ENCODE data around the gene CCDC57.
A peak's percentile ranks its signal among the peaks of the same experiment; 100 is the strongest.
"Not testable (repeated sequence)": the region's sequence is repeated elsewhere in the genome, so short reads cannot be mapped to it uniquely, and the experiment has no call there.

CCDC57 gene

DNA sequence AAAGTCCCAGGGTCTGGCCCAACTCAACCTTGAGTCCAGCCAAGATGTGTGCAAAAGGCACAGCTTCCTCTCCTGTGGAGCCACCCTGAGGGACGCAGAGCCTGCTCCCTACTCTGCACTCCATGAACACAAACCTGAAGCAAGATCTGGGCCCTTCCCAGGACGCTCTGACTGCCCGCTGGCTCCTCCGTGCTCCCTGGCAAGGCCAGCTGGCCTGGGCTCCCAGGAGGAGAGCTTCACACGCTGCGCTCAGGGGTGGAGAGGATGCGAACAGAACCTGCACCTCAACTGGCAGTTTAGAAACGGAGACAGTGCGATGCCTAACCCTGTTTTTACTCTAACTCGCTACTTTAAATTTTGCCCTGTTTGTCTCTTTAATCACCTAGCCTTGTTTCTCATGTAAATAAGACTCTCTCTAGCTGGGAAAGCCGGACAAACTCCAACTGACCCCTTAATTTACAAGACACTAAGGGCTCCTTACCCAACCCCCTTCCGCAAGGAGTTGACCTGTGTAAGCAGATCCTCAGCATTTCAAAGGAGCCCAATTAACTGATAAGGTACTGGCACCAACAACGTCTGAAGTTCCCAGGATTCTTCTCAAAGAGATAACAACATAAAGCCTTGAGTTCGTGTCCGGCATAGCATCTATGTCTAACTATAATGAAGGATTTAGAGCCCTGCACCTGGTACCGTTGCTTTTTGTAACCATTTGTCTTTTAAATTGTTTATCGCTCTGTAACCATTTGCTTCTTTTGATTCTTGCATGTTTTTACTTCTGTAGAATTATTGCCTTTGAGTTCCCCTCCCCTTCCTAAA is 38.4 kb downstream of the CCDC57 start:
- not testable (repeated sequence) for DNase-seq

- no peak for DNase-seq
These were observed 39.1 kb downstream of the CCDC57 start for GRCh38 chr17:82173351-82174041.

- no peak for DNase-seq
These were observed 40.0 kb downstream of the CCDC57 start for GRCh38 chr17:82172486-82173160.

GRCh38 chr17:82171750-82172375 is 40.8 kb downstream of the CCDC57 start:
- DNase-seq, result no peak

DNA sequence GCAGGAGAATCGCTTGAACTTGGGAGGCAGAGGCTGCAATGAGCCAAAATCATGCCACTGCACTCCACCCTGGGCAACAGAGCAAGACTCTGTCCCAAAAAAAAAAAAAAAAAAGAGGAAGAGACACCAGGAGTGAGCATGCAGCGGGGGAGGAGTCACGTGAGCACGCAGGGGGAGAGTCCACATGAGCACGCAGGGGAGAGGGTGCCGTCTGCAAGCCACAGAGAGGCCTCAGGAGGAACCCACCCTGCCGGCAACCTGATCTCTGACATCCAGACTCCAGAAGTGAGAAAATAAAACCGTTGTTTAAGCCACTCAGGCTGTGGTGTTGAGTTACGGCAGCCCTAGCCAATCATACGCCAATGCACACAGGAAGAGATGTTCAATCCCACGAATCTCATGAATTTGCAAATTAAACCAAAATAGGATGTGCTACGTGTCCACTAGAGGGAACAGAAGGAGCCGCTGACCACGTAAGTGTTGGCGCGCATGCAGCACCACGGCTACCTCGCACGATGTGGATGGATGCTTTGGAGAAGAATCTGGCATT is 42.2 kb downstream of the CCDC57 start:
- no peak for DNase-seq

DNA sequence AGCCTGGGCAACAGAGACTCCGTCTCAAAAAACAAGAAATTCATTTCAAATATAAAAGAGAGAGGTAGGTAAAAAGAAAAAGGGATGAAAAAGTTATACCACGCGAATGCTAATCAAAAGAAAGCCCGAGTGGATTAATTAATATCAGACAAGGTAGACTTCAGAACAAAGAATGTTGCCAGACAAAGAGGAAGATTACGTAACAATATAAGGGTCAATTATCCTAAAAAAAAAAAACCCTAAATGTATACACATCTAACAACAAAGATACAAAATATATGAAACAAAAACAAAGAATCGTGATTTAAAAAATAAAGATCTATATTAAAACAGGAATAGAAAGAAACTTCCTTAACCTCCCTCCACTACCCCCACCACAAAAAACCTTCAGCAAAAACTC is 44.1 kb downstream of the CCDC57 start:
- DNase-seq, result no peak

DNA sequence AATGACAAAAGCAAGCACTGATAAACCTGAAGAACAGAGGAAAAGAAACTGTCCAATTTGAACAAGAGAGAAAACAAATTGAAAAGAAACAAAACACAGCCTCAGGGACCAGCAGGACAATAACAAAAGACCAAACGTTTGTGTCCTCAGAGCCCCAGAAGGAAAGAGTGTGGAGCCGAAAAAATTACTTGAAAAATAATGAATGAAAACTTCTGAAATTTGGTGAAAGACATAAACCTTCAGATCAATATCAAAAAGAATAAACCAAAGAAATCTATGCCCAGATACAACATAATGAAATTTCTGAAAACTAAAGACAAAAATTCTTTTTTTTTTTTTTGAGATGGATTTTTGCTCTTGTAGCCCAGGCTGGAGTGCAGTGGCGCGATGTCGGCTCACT is 45.6 kb downstream of the CCDC57 start:
- DNase-seq, result no peak

GRCh38 chr17:82164853-82165252 is 47.8 kb downstream of the CCDC57 start:
- no peak for DNase-seq

- no peak for DNase-seq
These were observed 51.4 kb downstream of the CCDC57 start for GRCh38 chr17:82161216-82161615.

- DNase-seq, result no peak
These were observed 52.6 kb downstream of the CCDC57 start for GRCh38 chr17:82160075-82160474.

DNA sequence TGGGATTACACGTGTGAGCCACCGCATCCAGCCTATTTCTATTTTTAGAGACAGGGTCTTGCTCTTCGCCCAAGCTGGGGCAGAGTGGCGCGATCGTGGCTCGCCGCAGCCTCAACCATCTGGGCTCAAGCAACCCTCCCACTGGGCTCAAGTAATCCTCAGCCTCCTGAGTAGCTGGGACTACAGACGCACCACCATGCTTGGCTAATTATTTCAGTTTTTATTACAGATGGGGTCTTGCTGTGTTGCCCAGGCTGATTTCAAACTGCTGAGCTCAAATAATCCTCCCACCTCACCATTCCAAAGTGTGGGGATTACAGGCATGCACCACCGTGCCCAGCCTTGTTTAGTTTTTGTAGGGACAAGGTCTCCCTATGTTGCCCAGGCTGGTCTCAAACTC is 53.8 kb downstream of the CCDC57 start:
- no peak for DNase-seq

DNA sequence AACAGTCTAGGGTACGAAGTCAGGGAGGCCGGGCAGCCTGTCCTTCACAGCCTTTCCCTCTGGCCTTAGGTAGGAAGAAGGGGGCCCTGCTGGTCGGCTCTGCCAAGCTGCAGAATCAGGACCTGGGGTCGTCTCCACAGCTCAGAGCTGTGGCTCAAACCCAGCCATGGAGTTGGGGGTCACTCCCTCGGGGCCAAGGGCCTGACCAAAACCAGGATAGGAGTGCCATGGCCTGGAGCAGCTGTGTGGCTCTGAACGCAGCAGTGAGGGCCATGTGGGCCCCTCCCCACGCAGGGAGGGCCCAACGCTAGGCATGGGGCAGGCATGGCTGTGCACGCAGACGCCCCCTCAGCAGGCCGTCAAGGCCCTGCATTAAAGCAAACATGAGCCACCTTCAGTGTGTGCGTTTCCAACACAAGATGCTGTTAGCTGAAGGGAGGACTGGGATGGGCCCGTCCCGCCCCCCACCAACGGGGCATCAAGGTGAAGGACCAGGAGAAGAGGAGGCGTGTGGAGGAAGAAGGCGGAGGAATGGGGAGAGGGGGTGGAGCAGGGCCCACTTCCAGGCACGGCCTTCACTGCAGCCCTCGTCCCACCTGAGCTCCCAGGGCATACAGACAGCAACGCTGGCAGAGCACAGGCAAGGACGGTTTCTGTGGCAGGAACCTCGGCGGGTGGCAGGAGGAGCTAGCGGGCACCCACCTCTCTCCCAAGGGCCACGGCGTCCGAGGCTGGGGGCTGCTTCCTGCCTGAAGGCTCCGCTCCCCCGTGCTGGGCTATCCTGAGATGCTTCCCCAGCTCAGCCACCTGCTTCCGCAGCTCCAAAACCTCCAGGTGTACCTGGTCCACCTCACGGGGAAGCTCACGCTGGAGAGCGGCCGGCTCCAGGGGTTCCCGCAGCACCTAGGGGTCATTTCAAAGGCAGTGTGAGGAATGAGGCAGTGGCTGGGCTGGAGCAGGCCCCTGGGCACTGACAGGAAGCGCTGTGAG is 55.3 kb downstream of the CCDC57 start:
- DNase-seq, result no peak

GRCh38 chr17:82156284-82156925 is 56.2 kb downstream of the CCDC57 start:
- no peak for DNase-seq

DNA sequence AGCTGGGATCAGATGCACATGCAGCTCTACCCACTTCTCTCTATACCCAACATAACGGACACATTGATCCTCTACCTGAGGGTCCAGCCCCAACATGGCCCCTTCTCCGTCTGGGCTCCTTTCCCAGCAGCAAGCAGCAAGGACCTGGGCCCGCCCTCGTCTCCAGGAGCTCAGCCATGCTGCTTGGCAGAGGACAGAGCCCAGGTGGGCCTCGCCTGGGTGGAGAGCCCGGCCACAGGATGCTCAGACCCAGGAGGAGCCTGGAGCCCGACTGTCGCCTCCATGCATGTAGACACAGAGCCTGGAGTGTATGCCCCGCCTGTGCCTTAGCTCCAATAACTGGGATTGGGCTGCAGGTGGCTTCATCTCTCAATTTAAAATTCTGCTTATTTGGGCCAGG is 57.0 kb downstream of the CCDC57 start:
- no peak for DNase-seq

DNA sequence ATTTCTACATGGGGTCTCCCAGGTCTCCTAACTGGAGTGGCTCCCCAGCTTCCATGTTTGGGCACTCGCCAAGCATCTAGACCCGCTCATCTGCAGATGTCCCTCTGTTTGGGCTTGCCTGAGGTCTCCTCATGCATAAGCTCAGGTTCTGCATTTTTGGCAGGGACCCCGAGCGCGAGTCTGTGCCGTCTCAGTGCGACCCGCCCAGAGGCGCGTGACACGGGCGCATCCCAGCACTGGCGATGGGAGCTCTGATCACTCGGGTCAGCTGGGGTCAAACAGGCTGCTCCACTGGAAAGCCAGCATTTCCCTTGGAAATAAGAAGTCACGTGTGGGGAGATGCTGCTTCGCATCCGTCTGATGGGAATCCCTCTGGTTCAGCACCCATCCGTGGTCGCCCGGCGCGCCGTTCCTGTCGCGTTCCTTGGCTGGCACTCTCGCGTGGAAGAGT is 57.7 kb downstream of the CCDC57 start:
- no peak for DNase-seq

- peak; percentile 81 to 85 for DNase-seq
These were observed 58.8 kb downstream of the CCDC57 start for GRCh38 chr17:82153745-82154375.

DNA sequence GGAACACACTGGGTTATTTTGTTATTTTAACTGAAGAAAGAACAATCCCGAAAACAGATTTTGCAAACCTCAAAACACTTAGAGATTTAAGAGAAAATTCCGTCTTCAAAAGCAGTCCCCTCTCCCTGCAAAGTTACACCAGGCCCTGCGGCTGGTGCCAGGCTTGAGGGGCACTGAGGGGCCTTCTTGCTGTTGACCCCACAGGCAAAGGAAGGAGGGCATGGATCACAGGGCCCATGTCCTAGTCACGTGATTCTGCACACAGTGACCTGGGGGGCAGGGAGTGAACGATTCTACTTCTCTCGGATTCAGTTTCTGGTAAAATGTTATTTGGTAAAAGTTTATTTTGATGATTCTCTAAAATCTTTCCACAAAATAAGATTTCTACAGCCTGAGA is 59.3 kb downstream of the CCDC57 start:
- no peak for DNase-seq

DNA sequence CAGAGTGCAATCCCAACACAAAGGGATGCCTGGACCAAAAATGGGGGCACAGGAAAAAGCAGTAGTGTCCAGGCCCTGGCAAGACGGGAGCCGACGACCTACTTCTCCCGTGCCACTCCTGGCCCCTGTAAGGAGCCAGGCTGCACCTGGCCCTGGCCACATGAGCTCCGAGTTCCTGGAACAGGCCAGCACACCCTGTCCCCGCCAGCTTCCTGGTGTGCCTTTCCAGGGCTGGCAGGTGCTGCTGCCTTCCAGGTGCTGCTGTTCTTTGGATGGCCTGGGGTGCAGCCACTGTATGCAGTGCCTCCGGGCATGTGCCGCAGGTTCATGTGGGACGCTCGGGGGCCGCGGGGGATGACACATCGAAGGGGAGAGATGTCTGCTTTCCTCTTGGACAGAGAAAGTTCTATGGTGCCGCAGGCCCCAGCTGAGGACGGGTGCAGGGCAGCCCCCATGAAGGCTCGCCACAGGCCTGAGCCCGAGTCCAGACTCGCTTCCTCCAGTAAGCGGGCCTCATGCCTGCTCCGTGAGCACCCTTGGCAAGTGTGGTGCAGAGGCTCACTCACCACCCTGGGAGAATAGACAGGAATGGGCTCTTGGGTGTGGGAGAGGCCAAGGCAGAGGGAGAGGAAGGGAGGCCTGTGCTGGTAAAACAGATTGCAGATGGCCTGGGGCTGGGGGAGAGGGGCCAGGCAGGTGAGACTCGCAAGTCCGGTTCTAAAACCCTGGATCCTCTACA is 59.9 kb downstream of the CCDC57 start:
- DNase-seq, result no peak

DNA sequence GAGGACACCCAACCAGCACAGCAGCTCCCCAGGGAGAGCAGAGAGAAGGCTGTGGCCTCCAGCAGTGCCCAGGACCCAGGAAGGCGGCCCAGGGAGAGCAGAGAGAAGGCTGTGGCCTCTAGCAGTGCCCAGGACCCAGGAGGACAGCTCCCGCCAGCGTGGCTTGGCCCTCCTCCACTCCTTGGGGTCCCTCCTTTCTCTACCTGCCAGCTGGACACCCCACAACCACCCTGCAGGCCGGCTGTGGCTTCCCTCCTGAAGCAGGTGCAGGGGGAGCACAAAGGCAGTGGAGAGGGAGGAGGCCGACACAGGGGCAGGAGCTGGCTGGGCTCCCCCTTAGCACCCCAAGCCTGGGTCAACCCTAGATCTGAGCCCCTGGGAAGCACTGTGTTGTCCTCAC is 60.5 kb downstream of the CCDC57 start:
- DNase-seq, result no peak

Data from activated CD4-positive, alpha-beta T cell treated with anti-CD3 and anti-CD28 coated beads for 4 hours (primary cell).